H9 (cell line): Measurements from ENCODE around the gene DCTN2. TPM values are rescaled to one million over a fixed set of nuclear protein-coding genes. Genes with fewer than 3 reads are reported as not detected.

ENCODE experiments used
- DNase-seq: peaks from one replicate; pipeline ENCODE4 v3.0.0-alpha.2; 2017
- H2AFZ ChIP-seq: one replicate; pipeline ENCODE4 v1.6.1; 2013; ENCODE audit warnings: mild to moderate bottlenecking, low read length, control low read depth, moderate library complexity
- H2AK5ac ChIP-seq: 2 replicates; pipeline ENCODE4 v1.6.1; 2013; ENCODE audit warnings: low read length, control low read depth, mixed read lengths; ENCODE audit not compliant: insufficient read length
- H2BK120ac ChIP-seq: one replicate; pipeline ENCODE4 v1.6.1; 2013; ENCODE audit warnings: low read depth, mild to moderate bottlenecking, low read length, control low read depth, inconsistent platforms; ENCODE audit not compliant: poor library complexity, severe bottlenecking
- H2BK12ac ChIP-seq: 2 replicates; pipeline ENCODE4 v1.6.1; 2013; ENCODE audit warnings: low read length, control low read depth, mixed read lengths, low read depth; ENCODE audit not compliant: insufficient read length
- H2BK15ac ChIP-seq: 2 replicates; pipeline ENCODE4 v1.6.1; 2013; ENCODE audit warnings: low read depth, low read length, control low read depth
- H2BK20ac ChIP-seq: one replicate; pipeline ENCODE4 v1.6.1; 2013; ENCODE audit warnings: low read depth, mild to moderate bottlenecking, low read length, control low read depth, inconsistent platforms; ENCODE audit not compliant: poor library complexity, severe bottlenecking
- H2BK5ac ChIP-seq: 2 replicates; pipeline ENCODE4 v1.6.1; 2013; ENCODE audit warnings: low read length, control low read depth, mixed read lengths; ENCODE audit not compliant: insufficient read length
- H3K14ac ChIP-seq: 2 replicates; pipeline ENCODE4 v1.6.1; 2013; ENCODE audit warnings: low read length, control low read depth; ENCODE audit not compliant: insufficient read depth
- H3K18ac ChIP-seq: 2 replicates; pipeline ENCODE4 v1.6.1; 2013; ENCODE audit warnings: low read depth, mild to moderate bottlenecking, mixed read lengths, low read length, control low read depth; ENCODE audit not compliant: insufficient read length
- H3K23ac ChIP-seq: 2 replicates; pipeline ENCODE4 v1.6.1; 2013; ENCODE audit warnings: low read length, control low read depth, mixed read lengths, low read depth; ENCODE audit not compliant: insufficient read length
- H3K23me2 ChIP-seq: 2 replicates; pipeline ENCODE4 v1.6.1; 2013; ENCODE audit warnings: low read depth, mild to moderate bottlenecking, mixed read lengths, low read length, control low read depth; ENCODE audit not compliant: insufficient read length, poor library complexity, severe bottlenecking
- H3K27ac ChIP-seq: 2 replicates; pipeline ENCODE4 v1.5.1; 2013; ENCODE audit warnings: low read length, control low read depth, mixed read lengths, low read depth; ENCODE audit not compliant: insufficient read length
- H3K27me3 ChIP-seq: 2 replicates; pipeline ENCODE4 v1.6.1; 2013; ENCODE audit warnings: low read length, control low read depth, inconsistent platforms; ENCODE audit not compliant: insufficient read depth
- H3K4ac ChIP-seq: 2 replicates; pipeline ENCODE4 v1.6.1; 2013; ENCODE audit warnings: low read depth, mild to moderate bottlenecking, control low read depth, inconsistent platforms, low read length, moderate library complexity
- H3K4me1 ChIP-seq: 2 replicates; pipeline ENCODE4 v1.6.1; 2013; ENCODE audit warnings: low read length, control low read depth, inconsistent platforms; ENCODE audit not compliant: insufficient read depth
- H3K4me2 ChIP-seq: 2 replicates; pipeline ENCODE4 v1.6.1; 2013; ENCODE audit warnings: low read length, control low read depth, mixed read lengths; ENCODE audit not compliant: insufficient read length, insufficient read depth
- H3K56ac ChIP-seq: 2 replicates; pipeline ENCODE4 v1.6.1; 2013; ENCODE audit warnings: low read depth, mild to moderate bottlenecking, mixed read lengths, low read length, control low read depth; ENCODE audit not compliant: insufficient read length
- H3K79me1 ChIP-seq: 2 replicates; pipeline ENCODE4 v1.6.1; 2013; ENCODE audit warnings: low read depth, mild to moderate bottlenecking, moderate library complexity, low read length, control low read depth, inconsistent platforms; ENCODE audit not compliant: insufficient read depth, poor library complexity, severe bottlenecking
- H3K79me2 ChIP-seq: 2 replicates; pipeline ENCODE4 v1.6.1; 2013; ENCODE audit warnings: low read length, control low read depth, inconsistent platforms; ENCODE audit not compliant: insufficient read depth
- H3K9ac ChIP-seq: 2 replicates; pipeline ENCODE4 v1.6.1; 2013; ENCODE audit warnings: low read length, control low read depth, mixed read lengths; ENCODE audit not compliant: insufficient read length; ENCODE audit errors: extremely low read depth
- H3K9me3 ChIP-seq: one replicate; pipeline ENCODE4 v1.6.1; 2013; ENCODE audit warnings: low read depth, low read length, inconsistent platforms; ENCODE audit not compliant: control insufficient read depth
- H3T11ph ChIP-seq: one replicate; pipeline ENCODE4 v1.6.1; 2013; ENCODE audit warnings: mild to moderate bottlenecking, low read length, control low read depth, inconsistent platforms
- H4K20me1 ChIP-seq: one replicate; pipeline ENCODE4 v1.6.1; 2013; ENCODE audit not compliant: control insufficient read depth, insufficient read length, insufficient read depth
- H4K5ac ChIP-seq: 2 replicates; pipeline ENCODE4 v1.6.1; 2013; ENCODE audit warnings: low read depth, mild to moderate bottlenecking, mixed read lengths, low read length, control low read depth; ENCODE audit not compliant: insufficient read length
- H4K8ac ChIP-seq: replicated peaks from 2 replicates; pipeline ENCODE4 v1.6.1; 2013; ENCODE audit warnings: low read length, control low read depth, mixed read lengths, low read depth; ENCODE audit not compliant: insufficient read length
- H4K91ac ChIP-seq: 2 replicates; pipeline ENCODE4 v1.6.1; 2013; ENCODE audit warnings: low read depth, mild to moderate bottlenecking, moderate library complexity, mixed read lengths, low read length, control low read depth; ENCODE audit not compliant: insufficient read length
- H3K27ac Mint-ChIP-seq, 3 experiments: 2 replicates in 2 of 3; 3 replicates in 1 of 3; pipeline ENCODE4 v1.8.0; 2020 to 2021; ENCODE audit warnings: mixed read lengths in 3 of 3, mild to moderate bottlenecking in 1 of 3, moderate library complexity in 1 of 3
- H3K27me3 Mint-ChIP-seq: 2 replicates; pipeline ENCODE4 v1.8.0; 2021; ENCODE audit warnings: low read depth, mild to moderate bottlenecking, moderate library complexity, mixed read lengths
- H3K36me3 Mint-ChIP-seq, 3 experiments: 2 replicates in 2 of 3; 3 replicates in 1 of 3; pipeline ENCODE4 v1.8.0; 2020 to 2021; ENCODE audit warnings: low read depth in 3 of 3, mixed read lengths in 3 of 3; ENCODE audit not compliant: insufficient read depth in 1 of 3
- H3K4me1 Mint-ChIP-seq, 2 experiments: 2 replicates each; pipeline ENCODE4 v1.8.0; 2020; ENCODE audit warnings: mixed read lengths in 2 of 2
- H3K4me3 Mint-ChIP-seq, 2 experiments: 2 replicates in 1 of 2; 3 replicates in 1 of 2; pipeline ENCODE4 v1.8.0; 2020 to 2021; ENCODE audit warnings: mild to moderate bottlenecking in 2 of 2, mixed read lengths in 2 of 2, moderate library complexity in 1 of 2
- H3K9me3 Mint-ChIP-seq, 2 experiments: 2 replicates in 1 of 2; 3 replicates in 1 of 2; pipeline ENCODE4 v1.8.0; 2020; ENCODE audit warnings: mild to moderate bottlenecking in 2 of 2, mixed read lengths in 2 of 2, moderate library complexity in 1 of 2
- CTCF ChIP-seq: fragments of 200-600 bp; sonication (generic); conservative IDR thresholded peaks from 3 replicates; pipeline ENCODE4 v1.8.0; 2021; ENCODE audit warnings: antibody characterized with exemption, mild to moderate bottlenecking
- WGBS: extraction: QIAGEN DNeasy Blood & Tissue Kit; methylation state at CpG from one replicate; pipeline ENCODE4 v1.1.7; 2013; ENCODE audit warnings: missing lambda C conversion rate, low lambda C conversion rate, mixed read lengths; ENCODE audit not compliant: insufficient read length; ENCODE audit errors: extremely low coverage; 5-methylcytosine and 5-hydroxymethylcytosine counted together
- total RNA-seq: library from RNA; stranded (reverse); gene quantifications from 2 replicates; pipeline ENCODE4 v1.2.1, GENCODE V29; 2021

The DCTN2 gene
- total RNA-seq, 1 experiment from 2014 or later = 97.7 TPM

DNA sequence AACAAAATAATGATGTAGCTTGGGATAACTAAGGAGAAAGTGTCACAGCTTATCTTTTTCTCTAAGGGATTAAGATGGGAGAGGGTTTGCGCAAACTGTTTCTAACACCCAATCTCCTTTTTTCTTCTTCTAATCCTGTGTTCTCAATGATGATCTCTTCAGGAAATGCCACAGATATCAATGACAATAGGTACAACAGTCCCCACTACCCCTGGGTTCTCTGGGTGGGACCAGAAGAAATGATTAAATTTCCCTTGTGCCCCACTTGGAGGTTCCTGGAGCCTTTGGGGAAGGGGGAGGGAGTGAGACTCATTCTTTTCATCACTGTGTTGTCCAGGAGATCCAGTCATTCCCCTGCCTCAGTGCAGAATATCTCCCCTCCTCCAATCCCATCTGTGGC is 35.4 kb upstream of the DCTN2 start:
- Histone ChIP-seq H3K23me2 (no peaks in the 10 kb centered on the region), H3K4ac (no peak overlapping the region), H4K5ac (no peak overlapping the region), H3K56ac (no peak overlapping the region), H3K23ac (no peak overlapping the region), H2BK120ac (no peak overlapping the region), H3K14ac (no peak overlapping the region), H3K18ac (no peak overlapping the region), H2BK15ac (no peak overlapping the region), H4K91ac (no peak overlapping the region), H2BK5ac (no peak overlapping the region), H3K4me2 (no peak overlapping the region), H2BK12ac (no peak overlapping the region), H3K4me1 (no peaks in the 10 kb centered on the region), H3K79me1 (no peaks in the 10 kb centered on the region), H3K9ac (no peak overlapping the region), H2BK20ac (no peak overlapping the region), H3K27me3 (no peaks in the 10 kb centered on the region), H4K20me1 (no peaks in the 10 kb centered on the region), H3K9me3 (no peaks in the 10 kb centered on the region), H3K79me2 (no peaks in the 10 kb centered on the region), H4K8ac (no peak overlapping the region), H2AK5ac (no peak overlapping the region), H3K27ac (no peak overlapping the region), H3T11ph (no peak overlapping the region), H2AFZ (no peak overlapping the region)
- no peaks in the 10 kb centered on the region for H3K9me3 Mint-ChIP-seq
- H3K27ac Mint-ChIP-seq = no peak overlapping the region
- H3K36me3 Mint-ChIP-seq = peaks cover 22 to 60% (median 47%) of the 10 kb centered on the region in 3 experiments
- no peaks in the 10 kb centered on the region for H3K27me3 Mint-ChIP-seq
- H3K4me3 Mint-ChIP-seq = no peak overlapping the region
- DNase-seq = no peak
- H3K4me1 Mint-ChIP-seq = peaks cover 0 to 2% of the 10 kb centered on the region in 2 experiments; a peak in 1 of 4 replicates
- no peak for TF ChIP-seq CTCF
- no CpG with 5 or more reads among the region's 1 CpG for WGBS
